ENCODE results near the gene IGFBP6. TPM values are rescaled to one million over a fixed set of nuclear protein-coding genes. Genes with fewer than 3 reads are reported as not detected.
A peak's percentile ranks its signal among the peaks of the same experiment; 100 is the strongest.

IGFBP6 gene
- total RNA-seq, 1 experiment from 2014 or later = 6.4 TPM

- ChIA-PET CTCF (interaction anchor here (0.8 to 14.6 kb wide), 3 partner anchors 13 to 29 kb away, joined by 4 to 474 read pairs (median 4); partner anchors contain the start of gene SPRYD3), POLR2A (no interaction called here)
- Mint-ChIP-seq H3K27ac (no peak overlapping the region), H3K9me3 (no peaks in the 10 kb centered on the region), H3K4me1 (peaks cover 23% of the 10 kb centered on the region), H3K27me3 (ENCODE audit: low read depth) (peaks cover 90% of the 10 kb centered on the region), H3K36me3 (no peaks in the 10 kb centered on the region), H3K4me3 (no peak overlapping the region)
- ATAC-seq (peak; percentile 38; the same call in 1 of the 2 replicates), DNase-seq (ENCODE audit: low spot score) (no peak)
- no peak for TF ChIP-seq KAT7 (CRISPR knock-in tag; IDR thresholded peaks at IDR 0.05; ENCODE audit: borderline replicate concordance)
- no peak for TF ChIP-seq ZNF263 (CRISPR knock-in tag; IDR thresholded peaks at IDR 0.05; ENCODE audit: low read depth)
- TF ChIP-seq TCF7 (CRISPR knock-in tag; IDR thresholded peaks at IDR 0.05; ENCODE audit: low read depth) = no peak
- TF ChIP-seq FOXP1 (CRISPR knock-in tag; IDR thresholded peaks at IDR 0.05; ENCODE audit: borderline replicate concordance) = no peak
- no peak for TF ChIP-seq USF2 (CRISPR knock-in tag; IDR thresholded peaks at IDR 0.05)
- no peak for TF ChIP-seq ATF6 (CRISPR knock-in tag; IDR thresholded peaks at IDR 0.05)
- no peak for TF ChIP-seq EMX1 (CRISPR knock-in tag; IDR thresholded peaks at IDR 0.05)
- TF ChIP-seq, protein P1, sequence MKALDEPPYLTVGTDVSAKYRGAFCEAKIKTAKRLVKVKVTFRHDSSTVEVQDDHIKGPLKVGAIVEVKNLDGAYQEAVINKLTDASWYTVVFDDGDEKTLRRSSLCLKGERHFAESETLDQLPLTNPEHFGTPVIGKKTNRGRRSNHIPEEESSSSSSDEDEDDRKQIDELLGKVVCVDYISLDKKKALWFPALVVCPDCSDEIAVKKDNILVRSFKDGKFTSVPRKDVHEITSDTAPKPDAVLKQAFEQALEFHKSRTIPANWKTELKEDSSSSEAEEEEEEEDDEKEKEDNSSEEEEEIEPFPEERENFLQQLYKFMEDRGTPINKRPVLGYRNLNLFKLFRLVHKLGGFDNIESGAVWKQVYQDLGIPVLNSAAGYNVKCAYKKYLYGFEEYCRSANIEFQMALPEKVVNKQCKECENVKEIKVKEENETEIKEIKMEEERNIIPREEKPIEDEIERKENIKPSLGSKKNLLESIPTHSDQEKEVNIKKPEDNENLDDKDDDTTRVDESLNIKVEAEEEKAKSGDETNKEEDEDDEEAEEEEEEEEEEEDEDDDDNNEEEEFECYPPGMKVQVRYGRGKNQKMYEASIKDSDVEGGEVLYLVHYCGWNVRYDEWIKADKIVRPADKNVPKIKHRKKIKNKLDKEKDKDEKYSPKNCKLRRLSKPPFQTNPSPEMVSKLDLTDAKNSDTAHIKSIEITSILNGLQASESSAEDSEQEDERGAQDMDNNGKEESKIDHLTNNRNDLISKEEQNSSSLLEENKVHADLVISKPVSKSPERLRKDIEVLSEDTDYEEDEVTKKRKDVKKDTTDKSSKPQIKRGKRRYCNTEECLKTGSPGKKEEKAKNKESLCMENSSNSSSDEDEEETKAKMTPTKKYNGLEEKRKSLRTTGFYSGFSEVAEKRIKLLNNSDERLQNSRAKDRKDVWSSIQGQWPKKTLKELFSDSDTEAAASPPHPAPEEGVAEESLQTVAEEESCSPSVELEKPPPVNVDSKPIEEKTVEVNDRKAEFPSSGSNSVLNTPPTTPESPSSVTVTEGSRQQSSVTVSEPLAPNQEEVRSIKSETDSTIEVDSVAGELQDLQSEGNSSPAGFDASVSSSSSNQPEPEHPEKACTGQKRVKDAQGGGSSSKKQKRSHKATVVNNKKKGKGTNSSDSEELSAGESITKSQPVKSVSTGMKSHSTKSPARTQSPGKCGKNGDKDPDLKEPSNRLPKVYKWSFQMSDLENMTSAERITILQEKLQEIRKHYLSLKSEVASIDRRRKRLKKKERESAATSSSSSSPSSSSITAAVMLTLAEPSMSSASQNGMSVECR (CRISPR knock-in tag; IDR thresholded peaks at IDR 0.05; ENCODE audit: borderline replicate concordance) = no peak
- TF ChIP-seq, protein P2, sequence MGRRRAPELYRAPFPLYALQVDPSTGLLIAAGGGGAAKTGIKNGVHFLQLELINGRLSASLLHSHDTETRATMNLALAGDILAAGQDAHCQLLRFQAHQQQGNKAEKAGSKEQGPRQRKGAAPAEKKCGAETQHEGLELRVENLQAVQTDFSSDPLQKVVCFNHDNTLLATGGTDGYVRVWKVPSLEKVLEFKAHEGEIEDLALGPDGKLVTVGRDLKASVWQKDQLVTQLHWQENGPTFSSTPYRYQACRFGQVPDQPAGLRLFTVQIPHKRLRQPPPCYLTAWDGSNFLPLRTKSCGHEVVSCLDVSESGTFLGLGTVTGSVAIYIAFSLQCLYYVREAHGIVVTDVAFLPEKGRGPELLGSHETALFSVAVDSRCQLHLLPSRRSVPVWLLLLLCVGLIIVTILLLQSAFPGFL (CRISPR knock-in tag; IDR thresholded peaks at IDR 0.05; ENCODE audit: borderline replicate concordance) = no peak
- TF ChIP-seq GABPB1 (CRISPR knock-in tag; IDR thresholded peaks at IDR 0.05) = no peak
- TF ChIP-seq ZNF232 (CRISPR knock-in tag; IDR thresholded peaks at IDR 0.05) = no peak
- TF ChIP-seq TEAD4 (CRISPR knock-in tag; IDR thresholded peaks at IDR 0.05) = no peak
- no peak for TF ChIP-seq MAX (CRISPR knock-in tag; IDR thresholded peaks at IDR 0.05)
- TF ChIP-seq NFATC4 (CRISPR knock-in tag; IDR thresholded peaks at IDR 0.05) = no peak
- no peak for TF ChIP-seq CREM (CRISPR knock-in tag; IDR thresholded peaks at IDR 0.05)
- no peak for TF ChIP-seq RELA (CRISPR knock-in tag; IDR thresholded peaks at IDR 0.05; ENCODE audit: borderline replicate concordance)
- TF ChIP-seq, protein P3, sequence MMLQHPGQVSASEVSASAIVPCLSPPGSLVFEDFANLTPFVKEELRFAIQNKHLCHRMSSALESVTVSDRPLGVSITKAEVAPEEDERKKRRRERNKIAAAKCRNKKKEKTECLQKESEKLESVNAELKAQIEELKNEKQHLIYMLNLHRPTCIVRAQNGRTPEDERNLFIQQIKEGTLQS (CRISPR knock-in tag; conservative IDR thresholded peaks at IDR 0.05) = no peak
- TF ChIP-seq, protein P4, sequence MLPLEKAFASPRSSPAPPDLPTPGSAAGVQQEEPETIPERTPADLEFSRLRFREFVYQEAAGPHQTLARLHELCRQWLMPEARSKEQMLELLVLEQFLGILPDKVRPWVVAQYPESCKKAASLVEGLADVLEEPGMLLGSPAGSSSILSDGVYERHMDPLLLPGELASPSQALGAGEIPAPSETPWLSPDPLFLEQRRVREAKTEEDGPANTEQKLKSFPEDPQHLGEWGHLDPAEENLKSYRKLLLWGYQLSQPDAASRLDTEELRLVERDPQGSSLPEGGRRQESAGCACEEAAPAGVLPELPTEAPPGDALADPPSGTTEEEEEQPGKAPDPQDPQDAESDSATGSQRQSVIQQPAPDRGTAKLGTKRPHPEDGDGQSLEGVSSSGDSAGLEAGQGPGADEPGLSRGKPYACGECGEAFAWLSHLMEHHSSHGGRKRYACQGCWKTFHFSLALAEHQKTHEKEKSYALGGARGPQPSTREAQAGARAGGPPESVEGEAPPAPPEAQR (CRISPR knock-in tag; IDR thresholded peaks at IDR 0.05) = no peak
- no peak for TF ChIP-seq RORB (CRISPR knock-in tag; IDR thresholded peaks at IDR 0.05)
- TF ChIP-seq ZNF138 (CRISPR knock-in tag; conservative IDR thresholded peaks at IDR 0.05) = no peak
These were observed 5.7 kb upstream of the IGFBP6 start for GRCh38 chr12:53091756-53092155.

Measured in WTC11 (cell line).